NCI-H748 treated with DMSO at 0.1 percent for 48 hours (cell line): Measurements from ENCODE around the gene KARS1.

Experiments used
- DNase-seq: peaks from one replicate; lab custom pipeline; 2025; lab: John Stamatoyannopoulos, UW

The KARS1 gene

DNA sequence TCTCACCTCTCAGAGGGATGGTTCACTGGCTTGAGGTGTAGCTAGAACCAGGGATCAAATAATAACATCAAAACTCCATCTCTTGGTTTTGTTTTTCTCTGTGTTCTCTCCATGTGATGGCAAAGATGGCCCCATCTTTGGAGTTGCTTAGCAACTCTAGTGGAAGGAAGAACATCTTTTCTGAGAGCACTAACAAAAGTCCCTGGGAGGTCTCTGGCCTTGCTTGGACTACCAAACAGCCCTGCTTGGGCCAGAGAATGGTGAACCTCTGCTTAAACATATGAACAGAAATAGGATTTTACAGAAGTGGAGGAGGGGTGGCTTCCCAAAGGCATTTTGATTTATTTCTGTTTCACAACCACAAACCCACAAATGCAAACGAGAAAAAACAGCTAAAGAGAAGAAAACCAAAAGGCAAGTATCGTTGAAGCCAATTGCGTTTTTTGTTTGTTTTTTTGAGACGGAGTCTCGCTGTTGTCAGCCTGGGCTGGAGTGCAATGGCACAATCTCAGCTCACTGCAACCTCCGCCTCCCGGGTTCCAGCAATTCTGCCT lies 68.1 kb downstream of the KARS1 start:
- no peak for DNase-seq

DNA sequence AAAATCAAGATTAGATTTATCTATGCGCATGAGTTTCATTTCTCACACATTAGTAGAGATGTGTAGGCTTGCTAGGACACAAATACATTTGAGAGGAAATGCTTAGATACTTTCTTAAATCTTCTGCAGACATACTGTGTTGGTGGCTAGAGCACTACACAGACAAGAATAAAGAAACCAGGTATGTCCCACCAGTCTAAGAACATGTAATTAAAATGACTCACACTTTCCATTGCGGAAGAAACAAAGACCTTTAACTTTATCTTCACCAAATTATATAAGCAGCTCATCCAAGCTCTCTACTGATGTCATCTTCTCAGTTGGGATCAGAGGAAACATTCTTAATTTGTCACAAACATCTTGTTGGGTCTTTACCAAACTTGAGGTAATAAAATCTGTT lies 68.7 kb downstream of the KARS1 start:
- no peak for DNase-seq

- DNase-seq, result no peak
Measured at GRCh38 chr16:75578212-75578611, 69.3 kb downstream of the KARS1 start.
